Dendritic cell treated with granulocyte-macrophage colony-stimulating factor and Interleukin-4, amounts not matched to agents 40 ng/mL and 50 ng/mL, for 4 days (primary cell): Measurements from ENCODE around the gene PPP1R1C.

Experiments
- H3K27ac Mint-ChIP-seq: one replicate; pipeline ENCODE4 v1.8.0; 2022; ENCODE audit warnings: mild to moderate bottlenecking, mixed read lengths
- H3K27me3 Mint-ChIP-seq: one replicate; pipeline ENCODE4 v1.8.0; 2022; ENCODE audit warnings: mild to moderate bottlenecking, mixed read lengths
- H3K36me3 Mint-ChIP-seq: one replicate; pipeline ENCODE4 v1.8.0; 2022; ENCODE audit warnings: low read depth, mixed read lengths
- H3K4me1 Mint-ChIP-seq: one replicate; pipeline ENCODE4 v1.8.0; 2022; ENCODE audit warnings: low read depth, mixed read lengths
- H3K4me3 Mint-ChIP-seq: one replicate; pipeline ENCODE4 v1.8.0; 2022; ENCODE audit warnings: mild to moderate bottlenecking, moderate library complexity, mixed read lengths
- H3K9me3 Mint-ChIP-seq: one replicate; pipeline ENCODE4 v1.8.0; 2022; ENCODE audit warnings: mixed read lengths
- intact Hi-C: fragments of 100-400 bp; cut with micrococcal nuclease; formaldehyde crosslinking; loops from one replicate; pipeline ENCODE4 v1.15.0; 2022

Gene PPP1R1C

DNA sequence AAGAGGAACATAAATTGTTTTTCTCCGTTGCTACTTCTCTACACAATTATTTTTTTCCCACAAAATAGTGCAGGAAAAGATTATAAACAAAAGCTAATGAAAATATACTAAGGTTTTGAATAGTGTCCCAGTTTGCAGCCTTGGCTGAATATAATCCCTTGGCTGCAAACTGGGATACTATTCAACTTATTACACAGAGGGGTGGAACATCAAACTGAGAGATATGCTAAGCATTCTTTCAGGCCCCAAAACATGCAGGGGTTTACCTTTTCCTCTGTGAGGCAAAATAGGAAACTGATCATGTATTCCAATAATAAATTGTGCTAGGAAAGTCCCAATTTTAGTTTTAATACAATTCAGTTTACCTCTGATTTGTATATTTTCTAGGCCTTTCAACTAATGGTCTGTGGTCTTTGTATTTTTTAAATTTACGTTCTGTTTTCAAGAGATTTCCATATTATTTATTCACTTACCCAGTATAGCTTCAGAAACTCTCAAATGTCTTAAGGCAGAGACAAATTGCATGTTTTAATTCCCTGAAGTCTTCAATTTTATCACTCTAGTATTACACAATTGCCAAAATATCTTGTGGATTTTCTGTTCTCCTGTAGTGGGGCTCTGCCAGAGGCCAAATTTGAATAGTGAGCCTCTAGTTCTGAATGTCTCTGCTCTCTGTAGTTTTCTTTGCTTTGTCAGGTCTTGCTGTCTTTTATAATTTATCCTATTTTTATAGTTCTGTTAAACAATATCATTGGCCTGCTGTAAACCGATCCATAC lies 63.9 kb downstream of the PPP1R1C start:
- no peaks in the 10 kb centered on the region for H3K36me3 Mint-ChIP-seq
- no peaks in the 10 kb centered on the region for H3K4me1 Mint-ChIP-seq
- no peak overlapping the region for H3K4me3 Mint-ChIP-seq
- no peaks in the 10 kb centered on the region for H3K9me3 Mint-ChIP-seq
- no peak overlapping the region for H3K27ac Mint-ChIP-seq
- intact Hi-C loops, result loop anchor here (10.0 kb wide), 1 partner anchor 75 kb away; no protein-coding TSS in a partner anchor
- no peaks in the 10 kb centered on the region for H3K27me3 Mint-ChIP-seq

DNA sequence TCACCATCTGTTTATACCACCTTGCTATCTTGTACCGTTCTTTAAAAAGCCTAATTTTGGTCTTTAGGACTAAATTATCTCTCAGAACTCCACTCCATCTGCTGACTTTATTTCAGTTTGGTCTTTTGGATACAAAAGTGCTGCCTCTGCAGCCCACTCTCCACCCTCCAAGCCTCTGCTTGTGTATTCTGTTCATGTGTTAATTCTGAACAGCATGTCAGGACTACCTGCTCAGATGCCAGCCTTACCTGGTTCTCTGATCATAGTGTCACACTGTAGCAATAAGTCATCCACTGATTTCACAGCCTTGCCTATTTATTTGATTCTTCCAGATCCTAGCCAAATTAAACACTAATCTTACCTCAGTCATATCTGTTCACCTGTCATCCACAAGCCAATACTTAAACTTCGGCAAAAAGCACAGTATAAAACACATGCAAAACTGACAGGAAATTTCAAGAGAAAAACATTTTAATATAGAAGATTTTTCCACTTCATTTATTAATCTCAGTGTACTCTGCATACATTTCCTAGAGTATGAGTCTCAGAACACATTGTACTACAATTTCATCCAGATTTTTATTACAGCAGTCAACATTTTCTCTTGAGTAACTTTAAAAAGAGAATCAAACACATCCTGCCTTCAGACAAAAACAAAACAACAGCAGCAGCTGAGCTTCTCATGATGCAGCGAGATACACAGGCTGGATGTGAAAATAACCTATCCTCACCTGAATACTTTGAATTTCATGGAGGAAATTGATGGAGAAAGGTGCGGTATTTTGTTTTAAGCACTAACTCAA lies 64.9 kb downstream of the PPP1R1C start:
- no peak overlapping the region for H3K4me3 Mint-ChIP-seq
- H3K9me3 Mint-ChIP-seq, result no peaks in the 10 kb centered on the region
- H3K27me3 Mint-ChIP-seq, result no peaks in the 10 kb centered on the region
- H3K4me1 Mint-ChIP-seq, result no peaks in the 10 kb centered on the region
- H3K27ac Mint-ChIP-seq, result no peak overlapping the region
- no peaks in the 10 kb centered on the region for H3K36me3 Mint-ChIP-seq
- intact Hi-C loops, result loop anchor here (10.0 kb wide), 1 partner anchor 76 kb away; no protein-coding TSS in a partner anchor

DNA sequence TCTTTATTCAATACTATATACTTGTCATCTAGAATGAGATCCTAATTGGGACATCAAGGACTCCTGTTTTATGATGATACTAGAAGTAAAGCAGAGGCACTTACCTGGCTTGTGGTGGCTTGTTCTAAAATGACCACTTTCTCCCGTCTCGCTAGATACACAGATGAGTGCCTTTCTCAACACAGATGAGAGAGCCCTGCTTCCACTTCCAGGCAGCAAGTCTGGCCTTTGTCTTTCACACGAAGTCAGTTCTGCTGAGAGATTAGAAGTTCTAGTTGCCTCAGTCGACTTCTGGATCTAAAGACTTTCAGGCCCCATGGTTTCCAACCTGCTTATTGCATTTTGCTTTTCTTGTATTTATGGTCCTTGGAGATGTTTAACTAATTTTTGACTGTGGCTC lies 70.3 kb downstream of the PPP1R1C start:
- H3K36me3 Mint-ChIP-seq, result no peaks in the 10 kb centered on the region
- peaks cover 6% of the 10 kb centered on the region for H3K4me1 Mint-ChIP-seq
- H3K9me3 Mint-ChIP-seq, result no peaks in the 10 kb centered on the region
- H3K27me3 Mint-ChIP-seq, result no peaks in the 10 kb centered on the region
- intact Hi-C loops, result loop anchor here (10.0 kb wide), 1 partner anchor 81 kb away; no protein-coding TSS in a partner anchor
- H3K4me3 Mint-ChIP-seq, result no peak overlapping the region
- H3K27ac Mint-ChIP-seq, result no peak overlapping the region

GRCh38 chr2:182057002-182057401 lies 71.3 kb downstream of the PPP1R1C start:
- Mint-ChIP-seq H3K4me1 (peaks cover 6% of the 10 kb centered on the region), H3K36me3 (no peaks in the 10 kb centered on the region), H3K9me3 (no peaks in the 10 kb centered on the region), H3K4me3 (no peak overlapping the region), H3K27me3 (no peaks in the 10 kb centered on the region), H3K27ac (no peak overlapping the region)
- intact Hi-C loops, result loop anchor here (10.0 kb wide), 1 partner anchor 82 kb away; no protein-coding TSS in a partner anchor

DNA sequence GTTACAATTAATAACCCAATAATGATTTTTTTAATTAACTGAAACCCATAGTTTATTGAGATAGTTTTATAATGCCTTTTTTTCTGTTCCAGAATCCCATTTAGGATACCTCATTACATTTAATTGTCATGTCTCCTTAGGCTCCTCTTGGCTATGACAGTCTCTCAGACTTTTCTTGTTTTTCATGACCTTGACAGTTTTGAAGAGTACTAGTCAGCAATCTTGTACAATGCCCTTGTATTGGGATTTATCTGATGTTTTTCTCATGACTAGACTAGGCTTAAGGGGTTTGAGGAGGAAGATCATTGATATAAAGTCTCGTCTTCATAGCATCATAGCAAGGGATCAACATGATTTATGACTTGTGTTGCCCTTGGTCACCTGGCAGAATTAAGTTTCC lies 72.4 kb downstream of the PPP1R1C start:
- Mint-ChIP-seq H3K36me3 (no peaks in the 10 kb centered on the region), H3K4me3 (no peak overlapping the region), H3K9me3 (no peaks in the 10 kb centered on the region), H3K4me1 (peaks cover 6% of the 10 kb centered on the region), H3K27ac (no peak overlapping the region), H3K27me3 (no peaks in the 10 kb centered on the region)
- intact Hi-C loops, result loop anchor here (10.0 kb wide), 1 partner anchor 83 kb away; no protein-coding TSS in a partner anchor

DNA sequence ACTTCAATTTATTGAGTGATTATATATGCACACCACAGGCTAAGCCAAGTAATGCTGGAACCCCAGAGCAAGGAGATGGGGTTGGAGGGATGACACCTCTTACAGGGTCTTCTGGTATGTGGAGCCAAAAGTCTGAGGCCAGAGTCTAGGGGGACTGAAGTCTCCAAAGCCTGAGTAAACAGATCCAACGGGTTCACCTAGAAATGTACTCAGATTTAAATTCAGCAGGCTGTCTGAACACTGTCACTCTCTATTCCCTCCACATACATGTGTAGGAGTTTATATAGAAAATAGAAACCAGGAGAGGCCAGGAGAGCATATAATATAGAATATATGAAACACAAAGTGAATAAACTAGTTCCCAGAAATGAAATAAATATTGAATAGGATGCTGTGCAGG lies 76.1 kb downstream of the PPP1R1C start:
- H3K27me3 Mint-ChIP-seq, result no peaks in the 10 kb centered on the region
- peaks cover 6% of the 10 kb centered on the region for H3K4me1 Mint-ChIP-seq
- H3K9me3 Mint-ChIP-seq, result no peaks in the 10 kb centered on the region
- intact Hi-C loops, result no loop called here
- H3K4me3 Mint-ChIP-seq, result no peak overlapping the region
- no peak overlapping the region for H3K27ac Mint-ChIP-seq
- H3K36me3 Mint-ChIP-seq, result no peaks in the 10 kb centered on the region

DNA sequence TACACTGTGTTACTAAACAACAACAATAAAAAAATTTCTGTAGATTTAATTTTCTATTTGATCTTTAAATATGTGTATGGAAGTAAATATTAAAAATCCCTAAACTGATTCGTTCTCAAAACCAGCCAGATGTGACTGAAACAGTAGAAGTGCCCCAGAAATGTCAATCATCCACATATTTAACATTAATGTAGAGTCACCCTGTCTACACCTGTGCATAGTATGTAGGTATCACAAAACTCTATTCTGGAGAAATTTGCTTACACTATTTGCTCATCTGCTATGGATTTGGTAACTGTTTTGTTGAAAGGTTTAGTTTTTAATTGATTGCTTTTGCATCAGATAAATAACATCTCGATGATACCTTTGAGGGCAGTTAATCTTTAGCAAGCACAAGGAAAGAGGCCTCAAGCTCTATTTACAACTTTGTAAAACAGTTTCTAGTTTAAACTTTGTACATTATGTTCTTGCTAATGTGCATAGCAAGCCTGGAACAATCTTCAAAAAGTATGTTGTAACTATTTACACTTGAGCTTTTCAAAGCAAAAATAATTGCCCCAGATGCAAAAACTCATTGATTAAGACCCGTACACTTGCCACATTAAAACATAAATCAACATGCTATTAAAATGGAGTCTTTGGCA lies 76.8 kb downstream of the PPP1R1C start:
- H3K4me1 Mint-ChIP-seq, result peaks cover 6% of the 10 kb centered on the region
- no peaks in the 10 kb centered on the region for H3K27me3 Mint-ChIP-seq
- no peak overlapping the region for H3K4me3 Mint-ChIP-seq

DNA sequence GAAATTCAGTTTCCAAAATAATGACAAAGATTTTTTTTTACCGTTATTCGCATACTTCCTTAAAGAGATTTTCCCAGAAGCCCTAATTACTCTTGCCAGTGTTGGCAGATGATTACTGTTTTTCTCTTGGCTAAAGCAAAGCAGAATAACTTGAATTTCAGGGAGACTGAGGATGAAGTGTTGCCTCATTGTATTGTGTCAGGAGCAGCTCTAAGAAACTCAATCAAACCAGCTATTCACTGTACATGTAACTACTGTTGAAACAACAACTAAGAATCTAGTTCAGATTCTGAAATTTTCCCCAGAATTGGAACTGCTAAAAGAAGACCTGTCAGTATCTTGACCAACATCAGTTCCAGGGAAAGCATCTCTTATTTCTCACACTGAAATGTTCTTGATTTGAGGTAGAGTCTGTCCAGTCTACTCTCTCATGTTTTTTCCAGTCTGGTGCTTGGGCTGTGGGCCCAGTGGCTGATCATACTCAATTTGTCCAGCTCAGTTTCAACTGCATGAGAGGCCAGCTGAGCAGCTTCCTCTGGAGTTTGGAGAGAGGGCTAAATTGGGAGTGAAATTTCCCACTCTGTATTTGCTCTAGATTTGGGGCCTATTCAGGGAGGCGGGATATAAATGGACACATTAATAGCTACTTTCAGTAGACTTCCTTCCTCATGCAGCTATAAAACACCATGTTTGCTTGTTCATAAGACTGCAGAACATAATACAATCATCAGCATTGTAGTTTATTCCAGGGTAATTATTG lies 78.5 kb downstream of the PPP1R1C start:
- Mint-ChIP-seq H3K9me3 (no peaks in the 10 kb centered on the region), H3K4me1 (no peaks in the 10 kb centered on the region), H3K27ac (no peak overlapping the region), H3K36me3 (no peaks in the 10 kb centered on the region), H3K27me3 (no peaks in the 10 kb centered on the region), H3K4me3 (no peak overlapping the region)
- intact Hi-C loops, result no loop called here

More for the DNA sequence above, 76.8 kb downstream of the PPP1R1C start:
- no peaks in the 10 kb centered on the region for H3K9me3 Mint-ChIP-seq
- no peak overlapping the region for H3K27ac Mint-ChIP-seq
- no peaks in the 10 kb centered on the region for H3K36me3 Mint-ChIP-seq
- intact Hi-C loops, result no loop called here

DNA sequence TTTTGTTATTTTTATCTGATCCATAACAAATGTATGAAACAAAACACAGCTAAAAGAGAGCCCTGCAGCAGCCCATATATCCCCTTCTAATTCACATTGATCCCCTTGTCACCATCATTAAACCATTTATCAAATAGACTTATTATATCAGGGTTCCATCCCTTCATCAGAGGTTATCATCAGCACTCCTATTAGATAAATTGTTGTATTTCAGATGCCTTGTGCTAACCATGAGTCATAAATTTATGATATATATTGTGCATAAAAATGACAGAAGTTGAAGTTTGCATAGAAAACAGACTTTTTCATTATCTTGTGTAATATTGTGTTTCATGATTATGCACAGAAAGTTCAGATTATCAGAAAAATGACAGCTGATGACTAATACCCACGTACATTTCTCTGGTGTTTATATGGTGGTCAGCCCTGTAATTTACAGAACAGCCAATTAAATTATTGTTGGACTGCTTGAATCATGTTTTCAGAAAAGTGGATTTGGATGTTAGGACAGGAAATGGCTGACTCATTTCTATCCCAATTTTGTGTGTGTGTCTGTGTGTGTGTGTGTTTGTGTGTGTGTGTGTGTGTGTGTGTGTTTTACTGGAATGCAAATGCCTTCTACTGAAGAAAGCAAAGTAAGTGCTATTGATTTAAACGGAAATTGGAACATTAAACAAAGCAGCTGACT lies 80.9 kb downstream of the PPP1R1C start:
- Mint-ChIP-seq H3K27me3 (no peaks in the 10 kb centered on the region), H3K4me3 (no peak overlapping the region), H3K27ac (no peak overlapping the region), H3K36me3 (no peaks in the 10 kb centered on the region), H3K9me3 (no peaks in the 10 kb centered on the region), H3K4me1 (no peaks in the 10 kb centered on the region)
- intact Hi-C loops, result no loop called here

- H3K4me3 Mint-ChIP-seq, result no peak overlapping the region
- H3K27me3 Mint-ChIP-seq, result no peaks in the 10 kb centered on the region
- no peaks in the 10 kb centered on the region for H3K9me3 Mint-ChIP-seq
Observed at GRCh38 chr2:182067393-182067792, 81.7 kb downstream of the PPP1R1C start.

DNA sequence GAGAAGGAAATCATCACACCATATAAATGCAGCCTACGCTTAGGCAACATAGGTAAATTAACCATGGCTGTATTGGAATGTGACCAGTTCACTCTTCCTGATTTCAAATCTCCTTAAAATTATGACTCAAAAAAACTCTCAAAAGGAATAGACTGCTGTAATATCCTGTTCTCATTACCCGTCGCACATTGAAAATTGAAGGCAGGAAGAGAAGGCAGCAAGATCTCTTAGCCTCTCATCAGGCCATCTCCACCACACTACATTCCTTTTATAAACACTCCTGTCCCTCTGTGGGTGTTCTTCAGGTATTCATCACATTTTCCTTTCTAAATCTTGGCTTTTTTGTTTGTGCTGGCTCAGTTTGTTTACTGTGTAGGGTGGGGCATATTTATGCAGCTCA lies 83.2 kb downstream of the PPP1R1C start:
- no peak overlapping the region for H3K27ac Mint-ChIP-seq
- intact Hi-C loops, result no loop called here
- H3K4me3 Mint-ChIP-seq, result no peak overlapping the region
- no peaks in the 10 kb centered on the region for H3K27me3 Mint-ChIP-seq
- H3K36me3 Mint-ChIP-seq, result no peaks in the 10 kb centered on the region
- no peaks in the 10 kb centered on the region for H3K9me3 Mint-ChIP-seq
- H3K4me1 Mint-ChIP-seq, result no peaks in the 10 kb centered on the region

More at GRCh38 chr2:182067393-182067792, 81.7 kb downstream of the PPP1R1C start:
- H3K4me1 Mint-ChIP-seq, result no peaks in the 10 kb centered on the region
- no peak overlapping the region for H3K27ac Mint-ChIP-seq
- H3K36me3 Mint-ChIP-seq, result no peaks in the 10 kb centered on the region
- intact Hi-C loops, result no loop called here

DNA sequence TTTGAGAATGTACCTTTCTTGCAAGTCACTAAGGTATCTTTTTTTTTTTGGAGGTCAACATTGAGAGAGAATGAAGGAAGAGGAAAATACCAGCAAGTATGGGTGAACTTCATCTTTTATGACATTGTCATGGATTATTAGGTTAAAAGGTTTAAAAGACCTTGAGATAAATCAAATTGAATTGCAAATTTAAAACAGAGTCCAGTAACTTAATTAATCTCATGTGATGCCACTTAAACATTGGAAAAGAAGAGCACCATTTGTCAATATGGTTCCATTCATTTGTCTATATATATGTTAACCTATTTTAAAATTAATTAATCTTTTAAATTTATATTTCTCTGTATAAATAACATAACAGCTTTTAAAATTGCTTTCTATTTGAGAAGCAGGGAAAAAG lies 83.8 kb downstream of the PPP1R1C start:
- H3K36me3 Mint-ChIP-seq, result no peaks in the 10 kb centered on the region
- no peaks in the 10 kb centered on the region for H3K27me3 Mint-ChIP-seq
- H3K4me1 Mint-ChIP-seq, result no peaks in the 10 kb centered on the region
- no peak overlapping the region for H3K27ac Mint-ChIP-seq
- H3K4me3 Mint-ChIP-seq, result no peak overlapping the region
- intact Hi-C loops, result no loop called here
- H3K9me3 Mint-ChIP-seq, result no peaks in the 10 kb centered on the region

- H3K36me3 Mint-ChIP-seq, result no peaks in the 10 kb centered on the region
- no peaks in the 10 kb centered on the region for H3K9me3 Mint-ChIP-seq
- intact Hi-C loops, result loop anchor here (10.0 kb wide), 1 partner anchor 995 kb away; no protein-coding TSS in a partner anchor
- no peaks in the 10 kb centered on the region for H3K4me1 Mint-ChIP-seq
- H3K27ac Mint-ChIP-seq, result no peak overlapping the region
- no peak overlapping the region for H3K4me3 Mint-ChIP-seq
- H3K27me3 Mint-ChIP-seq, result no peaks in the 10 kb centered on the region
Observed at GRCh38 chr2:182069908-182070307, 84.3 kb downstream of the PPP1R1C start.
